SK-N-SH (cell line): ENCODE measurements around the gene RBM28. TPM values are rescaled to one million over a fixed set of nuclear protein-coding genes. Genes with fewer than 3 reads are reported as not detected.
A peak's percentile ranks its signal among the peaks of the same experiment; 100 is the strongest.

Experiments used
- CTCF ChIA-PET: fragments of 300-600, 350-600 bp; formaldehyde crosslinking; extraction: SDS; loops from one replicate; lab custom pipeline; 2021; lab: Yijun Ruan, JAX
- POLR2A ChIA-PET: fragments of 350-600 bp; sonication (Branson Sonifier 250); formaldehyde crosslinking; extraction: SDS; loops from one replicate; lab custom pipeline; 2020; ENCODE audit warnings: antibody characterized with exemption, inconsistent platforms; lab: Yijun Ruan, JAX
- DNase-seq: peaks from one replicate; pipeline ENCODE4 v3.0.0; 2012
- H2AFZ ChIP-seq: fragments of 200-600 bp; sonication (generic); 2 replicates; pipeline ENCODE4 v1.8.1; 2016; ENCODE audit warnings: antibody characterized with exemption, mild to moderate bottlenecking, low read depth
- H3F3A ChIP-seq: fragments of 200-600 bp; sonication (generic); replicated peaks from 2 replicates; pipeline ENCODE3; 2016; ENCODE audit warnings: antibody characterized with exemption, mild to moderate bottlenecking; ENCODE audit not compliant: insufficient read depth
- H3K27ac ChIP-seq, 2 experiments: fragments of 200-500 bp in 1 of 2; fragments of 200-600 bp in 1 of 2; sonication (Bioruptor generic) in 1 of 2; sonication (generic), shearing (Covaris generic) in 1 of 2; 2 replicates each; pipeline versions ENCODE4 v1.5.1 to v1.6.1; 2014 to 2016; ENCODE audit warnings: low read depth in 2 of 2, inconsistent platforms in 1 of 2, low read length in 1 of 2, mild to moderate bottlenecking in 1 of 2, mixed read lengths in 1 of 2
- H3K27me3 ChIP-seq: fragments of 200-600 bp; sonication (generic), shearing (Covaris generic); 2 replicates; pipeline ENCODE4 v1.6.1; 2016; ENCODE audit warnings: mixed run types; ENCODE audit not compliant: insufficient read depth
- H3K36me3 ChIP-seq, 2 experiments: fragments of 200-500 bp in 1 of 2; fragments of 200-600 bp in 1 of 2; sonication (Bioruptor generic) in 1 of 2; sonication (generic) in 1 of 2; replicated peaks in 1 of 2; 2 replicates each; pipeline versions ENCODE3 to v1.5.1; 2014 to 2016; ENCODE audit warnings: low read length in 1 of 2, mild to moderate bottlenecking in 1 of 2; ENCODE audit not compliant: insufficient read depth in 2 of 2, control insufficient read depth in 1 of 2
- H3K4me1 ChIP-seq, 2 experiments: fragments of 200-500 bp in 1 of 2; fragments of 200-600 bp in 1 of 2; sonication (Bioruptor generic) in 1 of 2; sonication (generic), shearing (Covaris generic) in 1 of 2; 2 replicates each; pipeline versions ENCODE4 v1.5.1 to v1.6.1; 2014 to 2016; ENCODE audit warnings: low read depth in 1 of 2, low read length in 1 of 2, mixed run types in 1 of 2; ENCODE audit not compliant: insufficient read depth in 2 of 2, control insufficient read depth in 1 of 2
- H3K4me2 ChIP-seq: fragments of 200-600 bp; sonication (generic), shearing (Covaris generic); 2 replicates; pipeline ENCODE4 v1.6.1; 2017; ENCODE audit warnings: mixed run types
- H3K4me3 ChIP-seq, 2 experiments: fragments of 200-500 bp in 1 of 2; fragments of 200-600 bp in 1 of 2; sonication (Bioruptor generic) in 1 of 2; sonication (generic), shearing (Covaris generic) in 1 of 2; 2 replicates each; pipeline versions ENCODE4 v1.5.1 to v1.8.1; 2014 to 2016; ENCODE audit warnings: low read depth in 2 of 2, inconsistent platforms in 1 of 2, low read length in 1 of 2, mild to moderate bottlenecking in 1 of 2, mixed read lengths in 1 of 2, moderate library complexity in 1 of 2
- H3K79me2 ChIP-seq: fragments of 200-600 bp; sonication (generic); 2 replicates; pipeline ENCODE4 v1.8.1; 2017; ENCODE audit warnings: mild to moderate bottlenecking; ENCODE audit not compliant: insufficient read depth
- H3K9ac ChIP-seq: fragments of 200-600 bp; sonication (generic); 2 replicates; pipeline ENCODE4 v1.6.1; 2017; ENCODE audit warnings: mixed run types
- H3K9me2 ChIP-seq: fragments of 200-600 bp; sonication (generic); 2 replicates; pipeline ENCODE4 v1.6.1; 2017; ENCODE audit warnings: mixed run types
- H3K9me3 ChIP-seq: fragments of 200-600 bp; sonication (generic); 2 replicates; pipeline ENCODE4 v1.6.1; 2017; ENCODE audit warnings: mixed run types, mild to moderate bottlenecking, moderate library complexity
- H4K20me1 ChIP-seq: fragments of 200-600 bp; sonication (generic); 2 replicates; pipeline ENCODE4 v1.6.1; 2017; ENCODE audit warnings: mild to moderate bottlenecking, mixed run types; ENCODE audit not compliant: insufficient read depth
- CTCF ChIP-seq: fragments of 200-600 bp; sonication (generic); IDR thresholded peaks from 2 replicates; pipeline ENCODE4 v1.6.1; 2017; ENCODE audit warnings: antibody characterized with exemption, mild to moderate bottlenecking, moderate library complexity
- FOSL2 ChIP-seq: IDR thresholded peaks from 2 replicates; pipeline ENCODE4 v1.4.0; 2012; ENCODE audit warnings: low read depth, mild to moderate bottlenecking, moderate library complexity, borderline replicate concordance
- FOXM1 ChIP-seq: IDR thresholded peaks from 2 replicates; pipeline ENCODE4 v1.4.0; 2012; ENCODE audit warnings: low read depth, mild to moderate bottlenecking
- PBX3 ChIP-seq: IDR thresholded peaks from 2 replicates; pipeline ENCODE4; 2012
- POLR2AphosphoS5 ChIP-seq: IDR thresholded peaks from 2 replicates; pipeline ENCODE4 v1.6.1; 2012; ENCODE audit warnings: low read depth, low read length
- SIN3A ChIP-seq: IDR thresholded peaks from 2 replicates; pipeline ENCODE4 v1.6.1; 2012; ENCODE audit warnings: low read depth, mild to moderate bottlenecking, low read length, moderate library complexity, borderline replicate concordance
- SMC3 ChIP-seq: IDR thresholded peaks from 2 replicates; pipeline ENCODE4 v1.6.1; 2012; ENCODE audit warnings: low read depth, low read length, improper control_type of control experiment
- ZBTB33 ChIP-seq: IDR thresholded peaks from 2 replicates; pipeline ENCODE4 v1.4.0; 2012; ENCODE audit warnings: low read depth, borderline replicate concordance
- WGBS: methylation state at CpG from one replicate; pipeline ENCODE4 v1.1.6; 2017; ENCODE audit warnings: low lambda C conversion rate; 5-methylcytosine and 5-hydroxymethylcytosine counted together
- polyA plus RNA-seq, 3 experiments: library from polyadenylated mRNA; depleted of rRNA; stranded (reverse); fragments of >200 nt; gene quantifications; 2 replicates each; pipeline ENCODE4 v1.2.3, GENCODE V29; 2012

RBM28 gene
- polyA plus RNA-seq, 1 of the 3 experiments (the other 2 are of a cell fraction), result 29.1 TPM

- no peak for TF ChIP-seq CTCF
- no peak for TF ChIP-seq FOXM1
- no peak for TF ChIP-seq SIN3A
- TF ChIP-seq ZBTB33, result no peak
- no peak for TF ChIP-seq PBX3
Observed at GRCh38 chr7:128352636-128353035, 8.9 kb upstream of the RBM28 start (continued).

- Histone ChIP-seq H3K4me2 (no peak overlapping the region), H3K27me3 (peaks cover 7% of the 10 kb centered on the region; the same call in 1 of the 2 replicates), H3K36me3 (no peaks in the 10 kb centered on the region), H3K4me1 (peaks cover 0 to 64% of the 10 kb centered on the region in 2 experiments; a peak in 2 of 4 replicates), H3F3A (no peaks in the 10 kb centered on the region), H3K4me3 (no peak overlapping the region), H3K9me2 (no peaks in the 10 kb centered on the region), H2AFZ (no peak overlapping the region), H3K9ac (no peak overlapping the region), H3K27ac (peak overlapping the region in 1 of 2 experiments; percentile 45; a peak in 1 of 4 replicates), H4K20me1 (no peaks in the 10 kb centered on the region), H3K79me2 (no peaks in the 10 kb centered on the region), H3K9me3 (no peaks in the 10 kb centered on the region)
- TF ChIP-seq ZBTB33 (no peak), POLR2AphosphoS5 (no peak), FOSL2 (no peak), SMC3 (peak; percentile 7; the same call in 1 of the 2 replicates)
- 88% methylated on average over 24 of the region's 34 CpGs for WGBS
- ChIA-PET CTCF (interaction anchor here (1.4 to 17.6 kb wide), 7 partner anchors 32 to 75 kb away, joined by 3 to 1786 read pairs (median 8); partner anchors contain the start of gene IMPDH1), POLR2A (no interaction called here)
- DNase-seq, result peak; percentile 63
Observed at GRCh38 chr7:128352153-128352537, 8.4 kb upstream of the RBM28 start.
